Esophagus squamous epithelium (tissue), 5 donors: Measurements from ENCODE around the gene CAPN15. TPM values are rescaled to one million over a fixed set of nuclear protein-coding genes. Genes with fewer than 3 reads are reported as not detected.
"Not testable (repeated sequence)": the region's sequence is repeated elsewhere in the genome, so short reads cannot be mapped to it uniquely, and the experiment has no call there.

Experiments
- DNase-seq: peaks from one replicate; lab custom pipeline; 2025; lab: John Stamatoyannopoulos, UW
- H3K27ac ChIP-seq, 4 donors: fragments of 200-600 bp; sonication (generic); one replicate each; pipeline ENCODE4 v1.5.1; 2016 to 2019; ENCODE audit warnings: mild to moderate bottlenecking in 1 of 4
- H3K27me3 ChIP-seq, 4 donors: fragments of 200-600 bp; sonication (generic); 1 replicate in 3 of 4; 2 replicates in 1 of 4; pipeline versions ENCODE4 v1.5.1 to v1.6.0; 2017 to 2021; ENCODE audit warnings: antibody characterized with exemption in 1 of 4
- H3K36me3 ChIP-seq, 3 donors: fragments of 200-600 bp; sonication (generic); one replicate each; pipeline ENCODE4 v1.5.1; 2016 to 2019
- H3K4me1 ChIP-seq, 3 donors: fragments of 200-600 bp; sonication (generic); one replicate each; pipeline ENCODE4 v1.5.1; 2017 to 2019
- H3K4me3 ChIP-seq, 4 donors: fragments of 200-600 bp; sonication (generic); 1 replicate in 3 of 4; 2 replicates in 1 of 4; pipeline ENCODE4 v1.5.1; 2016 to 2019; ENCODE audit warnings: mild to moderate bottlenecking in 2 of 4, moderate library complexity in 1 of 4
- H3K9me3 ChIP-seq, 3 donors: fragments of 200-600 bp; sonication (generic); one replicate each; pipeline ENCODE4 v1.5.1; 2016 to 2019
- CTCF ChIP-seq, 6 experiments: fragments of 450-650 bp in 4 of 6; fragments of 200-600 bp in 2 of 6; sonication (generic) in 2 of 6; IDR thresholded peaks; one replicate each; pipeline ENCODE4 v1.5.1; 2016 to 2019; ENCODE audit warnings: antibody characterized with exemption in 6 of 6, mild to moderate bottlenecking in 4 of 6, moderate library complexity in 4 of 6
- POLR2A ChIP-seq, 4 donors: fragments of 450-650 bp; IDR thresholded peaks; one replicate each; pipeline ENCODE4 v1.6.1; 2017; ENCODE audit warnings: antibody characterized with exemption in 4 of 4, mild to moderate bottlenecking in 4 of 4, moderate library complexity in 3 of 4
- WGBS, 2 donors: methylation state at CpG; one replicate each; pipeline ENCODE4 v1.1.5; 2018; 5-methylcytosine and 5-hydroxymethylcytosine counted together
- intact Hi-C: fragments of 100-400 bp; cut with DNase I; formaldehyde crosslinking; loops from one replicate; pipeline ENCODE4 v1.15.0; 2022
- total RNA-seq, 4 donors: library from RNA; depleted of rRNA; stranded (reverse); fragments of >200 nt; gene quantifications; one replicate each; pipeline ENCODE4 v1.1.0, GENCODE V29; 2016
- donor health status: DM: yes; HTN: yes; CAD: no.

Gene CAPN15
- total RNA-seq, 4 donors from 2014 or later = 29.4 to 69.6 (median 52.4) TPM

GRCh38 chr16:502179-502943, 25.2 kb upstream of the CAPN15 start:
- TF ChIP-seq CTCF (IDR thresholded peaks at IDR 0.05) (no peak), POLR2A (IDR thresholded peaks at IDR 0.05) (no peak)
- no peaks in the 10 kb centered on the region for H3K27me3 ChIP-seq
- no peak overlapping the region for H3K4me3 ChIP-seq
- DNase-seq = no peak
- intact Hi-C loops = no loop called here
- no peaks in the 10 kb centered on the region for H3K4me1 ChIP-seq
- H3K27ac ChIP-seq = no peak overlapping the region
- H3K36me3 ChIP-seq = peaks cover 0 to 47% (median 0%) of the 10 kb centered on the region in 3 donors
- no peaks in the 10 kb centered on the region for H3K9me3 ChIP-seq
- 36 to 47% methylated on average over 2 to 9 of the region's 22 CpGs for WGBS, 2 donors

- no peak overlapping the region for H3K27ac ChIP-seq
- WGBS, 2 donors = 91 to 97% methylated on average over 8 to 13 of the region's 23 CpGs
These were observed 24.1 kb upstream of the CAPN15 start for GRCh38 chr16:503150-504071.

GRCh38 chr16:505479-506245, 21.9 kb upstream of the CAPN15 start:
- H3K27me3 ChIP-seq = no peaks in the 10 kb centered on the region
- WGBS, 2 donors = 90 to 92% methylated on average over 16 to 20 of the region's 33 CpGs
- H3K4me1 ChIP-seq = no peaks in the 10 kb centered on the region
- H3K4me3 ChIP-seq = no peak overlapping the region
- H3K36me3 ChIP-seq = peaks cover 0 to 28% (median 0%) of the 10 kb centered on the region in 3 donors
- DNase-seq = no peak
- intact Hi-C loops = no loop called here
- H3K27ac ChIP-seq = no peak overlapping the region
- TF ChIP-seq CTCF (IDR thresholded peaks at IDR 0.05) (no peak), POLR2A (IDR thresholded peaks at IDR 0.05) (no peak)
- H3K9me3 ChIP-seq = no peaks in the 10 kb centered on the region

More at GRCh38 chr16:503150-504071, 24.1 kb upstream of the CAPN15 start:
- H3K36me3 ChIP-seq = peaks cover 0 to 37% (median 0%) of the 10 kb centered on the region in 3 donors
- H3K9me3 ChIP-seq = no peaks in the 10 kb centered on the region
- H3K4me3 ChIP-seq = no peak overlapping the region
- no peaks in the 10 kb centered on the region for H3K4me1 ChIP-seq
- TF ChIP-seq CTCF (IDR thresholded peaks at IDR 0.05) (no peak), POLR2A (IDR thresholded peaks at IDR 0.05) (no peak)
- intact Hi-C loops = no loop called here
- DNase-seq = no peak
- H3K27me3 ChIP-seq = no peaks in the 10 kb centered on the region

GRCh38 chr16:506246-506546, 21.3 kb upstream of the CAPN15 start:
- no peak for DNase-seq
- H3K9me3 ChIP-seq = no peaks in the 10 kb centered on the region
- intact Hi-C loops = no loop called here
- H3K36me3 ChIP-seq = peaks cover 0 to 28% (median 0%) of the 10 kb centered on the region in 3 donors
- H3K27ac ChIP-seq = no peak overlapping the region
- no peaks in the 10 kb centered on the region for H3K27me3 ChIP-seq
- no peak overlapping the region for H3K4me3 ChIP-seq
- TF ChIP-seq CTCF (IDR thresholded peaks at IDR 0.05) (no peak), POLR2A (IDR thresholded peaks at IDR 0.05) (no peak)
- no peaks in the 10 kb centered on the region for H3K4me1 ChIP-seq
- 79 to 81% methylated on average over 2 to 4 of the region's 7 CpGs for WGBS, 2 donors

- peaks cover 0 to 28% (median 0%) of the 10 kb centered on the region in 3 donors for H3K36me3 ChIP-seq
- WGBS, 2 donors = 85 to 86% methylated on average over 13 to 14 of the region's 14 CpGs
- H3K27me3 ChIP-seq, intact Hi-C loops, H3K4me3 ChIP-seq, DNase-seq, H3K27ac ChIP-seq, H3K9me3 ChIP-seq, H3K4me1 ChIP-seq: not testable (repeated sequence)
These were observed 20.0 kb upstream of the CAPN15 start for GRCh38 chr16:507527-507926.
